GM04504 (cell line): ENCODE data around the gene TLE3.

Experiments used
- DNase-seq: peaks from one replicate; pipeline ENCODE4 v3.0.0-alpha.2; 2012; ENCODE audit warnings: low read depth

Gene TLE3

GRCh38 chr15:70099167-70099966 lies 1.6 kb upstream of the TLE3 start:
- peak; percentile 98 for DNase-seq

DNA sequence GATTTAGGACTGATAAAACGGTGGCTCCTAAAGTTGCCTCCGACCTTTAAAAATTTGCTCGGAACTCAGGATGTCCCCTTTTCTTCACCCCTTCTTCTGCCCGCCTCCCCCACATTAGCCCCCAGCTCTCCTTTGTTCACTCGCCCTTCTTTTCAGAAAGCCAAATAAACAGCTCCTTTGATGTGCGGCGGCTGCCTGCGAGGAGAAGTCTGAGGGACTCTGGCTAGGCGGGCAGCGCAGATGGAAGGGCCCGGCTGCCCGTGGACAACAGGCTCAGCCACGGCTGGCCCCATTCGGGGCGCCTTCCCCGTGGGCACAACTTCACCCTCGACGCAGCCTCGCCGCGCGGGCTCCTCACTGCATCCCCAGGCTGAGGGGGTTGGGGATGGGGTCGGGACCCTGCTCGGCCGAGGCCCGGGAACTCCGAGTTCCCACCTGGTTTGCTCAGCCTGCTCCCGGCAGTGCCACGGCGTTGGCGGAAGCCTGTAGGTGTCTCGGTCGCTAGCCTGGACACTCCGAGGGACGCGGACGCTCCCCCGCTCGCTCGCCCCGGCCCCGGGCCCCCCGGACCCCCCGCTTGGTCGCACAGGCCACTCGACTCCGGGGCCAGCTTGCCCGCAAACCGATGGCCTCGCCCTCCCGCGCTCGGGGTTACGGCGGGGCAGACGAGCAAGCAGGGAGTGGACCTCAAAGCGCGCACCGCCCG lies 897 bp upstream of the TLE3 start:
- no peak for DNase-seq

DNA sequence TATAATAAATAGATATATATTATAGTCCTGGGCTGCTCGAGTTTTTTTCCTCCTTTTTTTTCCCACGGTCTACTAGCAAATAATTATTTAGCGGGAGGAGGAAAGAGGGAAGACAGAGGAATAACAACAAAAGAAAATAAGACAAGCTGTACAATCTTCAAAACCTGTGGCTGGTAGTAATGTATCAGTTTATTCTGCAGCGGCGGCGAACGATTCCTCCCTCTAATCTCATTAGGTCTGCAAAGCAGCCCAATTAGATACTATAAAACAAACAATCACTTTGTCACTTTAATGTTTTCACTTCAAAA lies 390 bp upstream of the TLE3 start:
- no peak for DNase-seq

GRCh38 chr15:70097063-70097320 lies 725 bp downstream of the TLE3 start:
- DNase-seq: no peak

DNA sequence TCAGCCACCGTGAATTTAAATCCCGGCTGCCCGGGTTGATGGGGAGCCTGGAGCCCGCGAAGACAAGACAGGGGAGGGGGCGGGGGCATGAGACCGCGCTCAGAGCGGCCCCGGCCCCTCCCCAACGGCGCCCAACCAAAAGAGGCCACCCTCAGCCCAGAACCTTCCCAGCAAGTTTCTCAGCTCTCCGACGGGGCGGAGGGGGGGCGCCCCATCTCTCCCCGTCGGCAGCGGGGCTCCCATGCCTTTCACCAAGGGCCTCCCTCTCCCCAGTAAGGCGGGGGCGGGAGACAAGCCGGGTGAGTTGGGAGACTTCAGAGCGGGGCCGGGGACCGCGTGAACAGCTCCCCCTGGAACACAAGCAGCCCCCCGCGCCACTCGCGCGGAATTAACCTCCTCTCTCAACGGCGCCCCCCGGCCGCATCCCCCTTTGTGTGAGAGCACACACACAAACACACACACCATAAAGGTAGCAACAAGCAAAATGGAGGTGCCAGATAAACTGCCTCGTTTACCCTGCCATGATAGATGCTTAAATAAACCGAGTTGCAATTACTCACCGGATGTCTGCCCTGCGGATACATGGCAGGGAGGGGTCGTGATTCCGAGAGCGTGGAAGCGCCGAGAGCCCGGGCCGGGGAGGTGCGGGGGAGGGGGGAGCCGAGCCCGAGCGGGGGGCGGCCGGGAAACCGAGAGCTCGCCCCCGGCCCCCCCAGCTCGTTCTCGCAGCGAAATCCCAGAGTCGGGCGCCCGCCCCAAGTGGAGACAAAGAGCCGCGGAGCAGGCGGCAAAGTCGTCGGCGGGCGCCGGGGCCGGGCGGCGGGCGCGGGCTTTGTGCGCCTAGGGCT lies 1.3 kb downstream of the TLE3 start:
- DNase-seq: no peak

DNA sequence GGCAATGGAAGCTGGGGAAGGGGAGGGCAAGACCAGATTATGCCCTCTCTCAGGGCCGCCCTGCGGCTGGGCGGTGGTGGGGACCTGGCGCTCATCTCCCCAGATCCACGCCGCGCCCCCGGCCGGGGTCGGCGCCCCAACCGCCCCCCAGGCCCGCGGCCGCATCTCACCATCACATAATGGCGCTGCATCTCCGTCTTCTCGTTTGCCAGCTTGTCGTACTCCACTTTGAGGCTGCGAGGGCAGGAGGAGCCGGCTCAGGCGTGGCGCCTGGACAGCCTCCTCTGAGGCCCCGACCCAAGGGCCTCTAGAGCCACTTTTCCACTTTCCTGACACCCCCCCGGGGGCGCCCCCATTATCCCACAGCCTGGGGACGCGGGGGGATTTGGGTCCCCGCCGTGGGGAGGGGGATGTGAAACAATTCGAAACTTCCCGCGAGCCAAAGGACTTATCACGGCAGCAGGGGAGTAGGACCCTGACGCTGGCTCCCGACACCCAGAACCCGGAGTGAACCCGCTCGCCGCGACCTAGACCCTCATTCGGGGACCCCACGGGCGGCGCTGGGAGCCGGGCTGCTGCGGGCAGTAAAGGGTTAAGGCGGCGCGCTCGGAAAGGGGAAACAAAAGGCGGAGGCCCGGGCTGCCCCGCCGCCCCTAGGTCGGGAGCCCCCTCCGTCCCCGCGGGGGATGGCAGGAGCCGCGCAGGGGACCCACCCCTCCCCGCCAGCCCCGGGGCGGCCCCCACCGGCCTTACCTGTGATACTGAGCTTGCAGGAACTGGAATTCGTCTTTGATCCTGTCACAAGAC lies 2.1 kb downstream of the TLE3 start:
- DNase-seq: no peak

DNA sequence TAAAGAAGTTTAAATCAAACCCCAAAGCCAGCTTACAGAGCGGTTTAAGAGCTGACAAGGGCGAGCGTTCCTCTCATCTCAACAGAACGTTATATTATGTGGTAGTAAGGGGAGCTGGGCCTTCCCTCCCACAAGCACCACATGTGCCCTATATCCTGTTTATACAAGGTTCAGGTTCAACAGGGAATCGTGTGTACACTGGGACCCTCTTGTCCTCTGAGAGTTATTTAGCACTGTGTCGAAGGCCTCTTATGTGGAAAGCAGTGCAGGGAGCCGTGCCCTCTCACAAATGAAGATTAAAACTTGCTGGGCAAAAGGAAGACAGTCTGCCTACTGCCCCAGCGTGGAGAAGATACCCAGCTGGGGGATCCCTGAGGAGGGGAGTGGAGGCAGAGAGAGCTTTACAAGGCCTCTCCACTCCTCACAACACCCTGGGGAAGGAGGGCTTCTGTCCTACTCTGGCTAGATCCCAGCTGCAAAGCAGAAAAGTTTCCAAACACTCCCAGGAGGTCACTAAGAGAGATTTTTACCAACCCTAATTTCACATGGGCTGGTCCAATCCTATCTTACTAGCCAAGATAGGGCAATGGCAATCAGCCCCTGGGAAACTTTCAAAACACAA lies 2.9 kb downstream of the TLE3 start:
- DNase-seq: no peak

GRCh38 chr15:70093481-70094319 lies 4.0 kb downstream of the TLE3 start:
- DNase-seq: no peak

DNA sequence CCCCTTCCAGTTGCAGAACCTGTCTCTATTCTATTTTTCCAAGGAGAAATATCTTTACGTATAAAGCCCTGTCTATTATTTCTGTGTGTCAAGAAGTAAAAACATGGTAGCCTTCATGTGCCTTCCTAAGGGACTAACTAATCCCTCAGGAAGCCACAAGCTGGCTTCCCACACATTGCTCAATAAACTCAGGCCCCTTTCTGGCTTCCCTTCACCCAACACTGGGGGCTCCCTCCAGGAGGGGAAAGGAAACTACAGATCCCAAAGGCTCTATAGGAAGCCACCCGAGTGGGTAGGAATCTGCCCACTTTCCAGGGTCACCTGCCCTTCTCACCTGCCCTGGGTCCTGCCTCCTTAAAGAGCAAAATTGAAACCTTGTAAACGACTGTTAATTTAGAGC lies 4.6 kb downstream of the TLE3 start:
- DNase-seq: no peak

DNA sequence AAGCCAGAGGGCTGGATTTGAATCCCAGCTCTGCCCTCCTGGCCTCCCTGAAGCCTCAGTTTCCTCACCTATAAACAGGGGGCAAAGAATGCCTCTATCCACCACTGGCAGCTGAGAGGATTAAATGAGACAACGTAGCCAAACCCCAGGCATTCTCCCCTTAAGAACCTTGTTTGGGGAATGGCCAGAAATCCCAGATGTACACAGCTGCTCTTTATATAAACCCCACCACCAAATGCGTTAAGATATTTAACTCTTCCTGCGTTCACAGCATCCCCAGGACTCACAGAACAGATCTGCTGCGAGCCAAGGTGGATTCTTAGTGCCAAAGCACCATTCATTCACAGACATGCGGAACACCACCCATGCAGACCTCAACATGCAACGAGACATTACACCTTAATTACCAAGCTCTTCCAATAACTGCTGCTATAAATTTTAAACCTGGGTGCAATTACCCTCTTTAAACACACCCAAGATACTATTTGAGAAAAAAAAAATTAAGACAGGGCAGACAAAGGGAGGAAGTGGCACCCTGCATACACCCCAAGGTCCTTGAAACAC lies 5.2 kb downstream of the TLE3 start:
- DNase-seq: no peak

DNA sequence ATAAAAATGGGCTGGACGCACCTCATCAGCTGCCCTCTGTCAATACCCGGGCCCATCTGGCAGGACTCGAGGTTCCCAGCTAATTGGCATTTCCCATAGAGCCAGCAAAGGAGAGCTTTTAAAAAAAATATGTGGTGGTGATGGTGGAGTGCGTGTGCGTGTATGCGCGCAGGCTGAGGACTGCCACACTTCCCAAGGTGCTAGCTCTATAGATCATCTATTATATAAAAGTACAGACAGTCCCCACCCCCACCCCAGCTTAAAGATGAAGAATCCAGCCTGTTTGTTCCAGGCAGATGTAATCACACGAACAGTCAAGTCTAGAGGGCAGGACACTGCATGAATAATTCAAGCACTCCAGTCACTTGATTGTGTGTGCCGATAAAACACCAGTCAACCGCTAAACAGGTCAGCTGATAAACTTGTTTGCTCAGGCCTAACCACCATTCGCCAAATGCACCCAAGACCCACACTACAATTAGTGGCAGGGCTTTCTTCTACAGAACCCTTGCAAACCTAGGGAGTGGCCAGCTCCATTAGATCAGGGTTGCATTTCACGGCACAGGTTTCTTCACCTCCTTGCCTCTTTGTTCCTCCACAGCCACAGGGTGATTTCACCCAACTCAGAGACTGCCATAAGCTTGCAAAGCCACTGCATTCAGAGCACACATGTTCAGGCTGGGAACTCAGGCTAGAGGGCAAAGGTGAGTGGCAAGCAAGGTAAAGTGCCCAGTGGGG lies 5.8 kb downstream of the TLE3 start:
- DNase-seq: no peak

- no peak for DNase-seq
These were observed 7.1 kb downstream of the TLE3 start for GRCh38 chr15:70090436-70091296.

- DNase-seq: no peak
These were observed 8.1 kb downstream of the TLE3 start for GRCh38 chr15:70089692-70089971.

GRCh38 chr15:70088887-70089691 lies 8.6 kb downstream of the TLE3 start:
- no peak for DNase-seq

DNA sequence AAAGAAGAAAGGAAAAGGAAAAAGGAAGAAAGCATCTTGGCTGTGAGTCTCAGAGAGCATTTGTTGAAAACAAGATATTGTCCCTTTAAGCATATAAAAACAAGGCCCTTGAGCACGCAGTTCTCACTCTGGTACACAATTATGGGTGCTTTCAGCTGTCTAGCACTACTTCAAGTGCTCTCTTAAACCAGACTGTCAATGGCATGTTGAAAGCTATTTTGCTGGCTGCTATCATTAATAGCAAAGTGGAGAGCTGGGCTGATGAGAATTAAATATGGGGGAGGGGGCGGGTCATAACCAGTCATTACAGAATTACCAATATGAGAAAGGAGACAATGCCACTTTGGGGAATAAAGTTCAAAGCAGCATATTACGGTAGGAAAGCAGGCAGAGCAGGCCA lies 9.3 kb downstream of the TLE3 start:
- no peak for DNase-seq

DNA sequence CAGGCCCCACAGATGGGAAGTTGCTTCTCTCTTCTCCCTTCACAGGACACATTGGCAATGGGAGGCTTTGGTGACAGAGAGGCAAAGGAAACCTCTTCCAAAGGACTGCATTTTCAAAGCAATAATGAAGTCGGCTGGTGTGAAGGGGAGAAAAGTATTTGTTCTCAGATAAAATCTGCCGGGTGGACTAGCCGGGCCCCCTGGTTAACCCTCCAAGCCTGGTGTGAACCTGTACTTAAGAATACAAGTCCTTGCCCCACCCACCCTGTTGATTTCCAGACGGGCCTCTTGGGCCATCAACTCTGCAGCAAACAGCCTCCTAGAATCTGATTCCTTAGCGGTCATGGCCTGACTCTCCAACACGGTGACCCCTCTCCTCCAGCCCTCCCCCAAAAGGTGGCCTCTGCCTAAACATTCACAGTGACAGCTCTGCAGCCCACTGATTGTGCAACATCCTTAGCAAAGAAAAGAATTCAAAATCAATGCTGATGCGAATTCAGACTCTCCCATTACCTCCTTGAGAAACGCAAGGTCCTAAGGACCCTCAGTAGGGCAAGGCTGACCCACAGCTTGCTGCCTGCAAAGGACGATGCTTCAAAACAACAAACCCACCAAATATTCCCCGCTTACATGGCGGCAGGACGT lies 9.9 kb downstream of the TLE3 start:
- DNase-seq: no peak

- DNase-seq: no peak
These were observed 11.1 kb downstream of the TLE3 start for GRCh38 chr15:70086636-70087035.

DNA sequence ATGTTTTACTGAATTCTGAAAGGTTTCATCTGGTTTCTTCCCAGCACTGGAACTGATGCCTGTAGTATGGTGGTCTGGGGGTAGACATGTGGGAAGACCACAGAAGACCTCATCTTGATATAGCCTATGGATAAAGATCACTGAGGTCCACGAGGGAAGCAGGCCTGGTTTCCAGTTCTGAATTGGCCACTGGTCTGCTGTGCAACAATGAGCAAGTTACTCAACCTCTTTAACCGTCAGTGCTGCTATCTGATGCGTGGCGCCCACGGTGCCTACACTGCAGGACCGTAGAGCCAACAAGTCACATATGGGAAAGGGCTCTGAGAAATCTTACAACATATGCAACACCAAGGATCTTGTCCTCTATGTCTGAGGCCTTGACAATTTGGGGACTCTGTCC lies 13.3 kb downstream of the TLE3 start:
- DNase-seq: no peak
